Ramos (cell line): ENCODE results near the gene ZNF687.

ENCODE experiments used
- in situ Hi-C: fragments of 300-500 bp; cut with MboI; formaldehyde crosslinking; loops from one replicate; pipeline ENCODE4 v1.14.3; 2022; ENCODE audit warnings: low sequenced_read_pairs; ENCODE audit not compliant: unreplicated experiment

The ZNF687 gene

GRCh38 chr1:151281225-151281968, 702 bp upstream of the ZNF687 start:
- in situ Hi-C loops, result no loop called here

- in situ Hi-C loops, result no loop called here
Observed at GRCh38 chr1:151282883-151283725, 1.0 kb downstream of the ZNF687 start.

- in situ Hi-C loops, result no loop called here
Observed at GRCh38 chr1:151284013-151284577, 2.0 kb downstream of the ZNF687 start.

GRCh38 chr1:151286619-151287340, 4.7 kb downstream of the ZNF687 start:
- in situ Hi-C loops, result no loop called here

- in situ Hi-C loops, result no loop called here
Observed at GRCh38 chr1:151287341-151287699, 5.2 kb downstream of the ZNF687 start.

GRCh38 chr1:151287767-151288500, 5.8 kb downstream of the ZNF687 start:
- in situ Hi-C loops, result no loop called here

GRCh38 chr1:151288502-151288901, 6.4 kb downstream of the ZNF687 start:
- in situ Hi-C loops, result no loop called here

- in situ Hi-C loops, result no loop called here
Observed at GRCh38 chr1:151289080-151289935, 7.2 kb downstream of the ZNF687 start.

GRCh38 chr1:151289991-151290708, 8.1 kb downstream of the ZNF687 start:
- in situ Hi-C loops, result no loop called here

- in situ Hi-C loops, result no loop called here
Observed at GRCh38 chr1:151290709-151291303, 8.7 kb downstream of the ZNF687 start.

GRCh38 chr1:151292207-151293030, 10.3 kb downstream of the ZNF687 start:
- in situ Hi-C loops, result no loop called here

GRCh38 chr1:151293093-151293492, 11.0 kb downstream of the ZNF687 start:
- in situ Hi-C loops, result no loop called here

GRCh38 chr1:151294742-151295462, 12.8 kb downstream of the ZNF687 start:
- in situ Hi-C loops, result no loop called here

GRCh38 chr1:151309811-151310323, 27.8 kb downstream of the ZNF687 start:
- in situ Hi-C loops, result loop anchor here (10.0 kb wide), 1 partner anchor 85 kb away; the partner anchor contains the start of gene PSMB4

GRCh38 chr1:151311011-151311410, 28.9 kb downstream of the ZNF687 start:
- in situ Hi-C loops, result no loop called here

- in situ Hi-C loops, result no loop called here
Observed at GRCh38 chr1:151311589-151312331, 29.7 kb downstream of the ZNF687 start.
